HG03045 (cell line): ENCODE results near the gene CARD9.
"Not testable (repeated sequence)": the region's sequence is repeated elsewhere in the genome, so short reads cannot be mapped to it uniquely, and the experiment has no call there.

Experiments
- ATAC-seq: cut with Tn5 transposase; IDR thresholded peaks from one replicate; pipeline ENCODE4 v1.9.1; 2021; ENCODE audit warnings: mild to moderate bottlenecking, moderate library complexity; ENCODE audit not compliant: unreplicated experiment

The CARD9 gene

GRCh38 chr9:136326061-136326760 is 47.3 kb downstream of the CARD9 start:
- no peak for ATAC-seq

DNA sequence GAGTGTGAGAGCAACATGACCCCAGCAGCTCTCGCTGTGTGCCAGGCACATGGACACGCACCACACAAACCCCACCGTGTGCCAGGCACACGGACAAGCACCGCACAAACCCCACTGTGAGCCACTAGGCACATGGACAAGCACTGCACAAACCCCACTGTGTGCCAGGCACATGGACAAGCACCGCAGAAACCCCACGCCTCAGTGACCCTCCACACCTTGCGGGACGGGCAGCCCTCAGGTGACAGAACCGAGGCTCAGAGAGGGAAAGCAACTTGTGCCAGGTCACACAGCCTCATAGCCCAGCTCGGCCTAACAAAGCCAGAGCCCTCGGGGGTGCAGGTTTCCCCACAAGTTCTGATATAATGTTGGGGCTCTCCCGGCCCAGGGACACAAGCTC is 48.1 kb downstream of the CARD9 start:
- ATAC-seq: no peak

- ATAC-seq: no peak
Measured at GRCh38 chr9:136324501-136325300, 48.8 kb downstream of the CARD9 start.

- no peak for ATAC-seq
Measured at GRCh38 chr9:136323371-136323789, 50.1 kb downstream of the CARD9 start.

DNA sequence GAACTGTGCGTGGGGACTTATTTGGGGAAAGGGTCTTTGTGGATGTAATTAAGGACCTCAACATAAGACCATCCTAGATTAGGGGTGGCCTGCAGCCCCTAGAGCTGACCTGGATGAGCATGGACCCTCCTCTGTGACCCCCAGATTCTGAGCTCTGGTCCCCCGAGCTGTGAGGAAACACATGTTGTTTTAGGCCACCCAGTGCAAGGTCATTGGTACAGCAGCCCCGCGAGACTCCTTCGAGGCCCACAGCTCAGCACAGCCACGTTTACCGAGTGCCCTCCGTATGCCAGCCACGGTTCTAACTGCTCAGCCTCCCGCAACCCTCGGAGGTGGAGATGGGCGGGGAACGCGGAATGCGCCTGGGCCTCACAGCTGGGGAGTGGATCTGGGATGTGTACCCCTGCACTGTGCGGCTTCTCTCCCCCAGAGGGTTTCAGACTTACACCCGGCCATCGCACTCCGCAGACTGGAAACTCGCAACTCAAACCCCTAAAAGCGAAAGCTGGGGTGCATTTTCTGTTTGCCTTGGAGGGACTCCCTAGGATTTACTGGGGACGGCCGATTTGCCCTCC is 50.6 kb downstream of the CARD9 start:
- ATAC-seq: no peak

GRCh38 chr9:136321561-136321960 is 51.9 kb downstream of the CARD9 start:
- no peak for ATAC-seq

DNA sequence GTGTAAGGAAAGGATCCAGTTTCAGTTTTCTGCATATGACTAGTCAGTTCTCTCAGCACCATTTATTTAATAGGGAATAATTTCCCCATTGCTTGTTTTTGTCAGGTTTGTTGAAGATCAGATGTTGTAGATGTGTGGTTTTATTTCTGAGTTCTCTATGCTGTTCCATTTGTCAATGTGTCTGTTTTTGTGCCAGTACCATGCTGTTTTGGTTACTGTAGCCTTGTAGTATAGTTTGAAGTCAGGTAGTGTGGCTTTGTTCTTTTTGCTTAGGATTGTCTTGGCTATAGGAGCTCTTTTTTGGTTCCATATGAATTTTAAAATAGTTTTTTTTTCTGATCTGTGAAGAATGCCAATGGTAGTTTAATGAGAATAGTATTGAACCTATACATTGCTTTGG is 52.5 kb downstream of the CARD9 start:
- ATAC-seq: not testable (repeated sequence)

GRCh38 chr9:136319955-136320354 is 53.5 kb downstream of the CARD9 start:
- ATAC-seq: not testable (repeated sequence)

GRCh38 chr9:136319244-136319643 is 54.2 kb downstream of the CARD9 start:
- ATAC-seq: not testable (repeated sequence)

GRCh38 chr9:136318776-136319241 is 54.7 kb downstream of the CARD9 start:
- ATAC-seq: no peak

- no peak for ATAC-seq
Measured at GRCh38 chr9:136318111-136318775, 55.2 kb downstream of the CARD9 start.

- no peak for ATAC-seq
Measured at GRCh38 chr9:136317695-136318094, 55.8 kb downstream of the CARD9 start.

DNA sequence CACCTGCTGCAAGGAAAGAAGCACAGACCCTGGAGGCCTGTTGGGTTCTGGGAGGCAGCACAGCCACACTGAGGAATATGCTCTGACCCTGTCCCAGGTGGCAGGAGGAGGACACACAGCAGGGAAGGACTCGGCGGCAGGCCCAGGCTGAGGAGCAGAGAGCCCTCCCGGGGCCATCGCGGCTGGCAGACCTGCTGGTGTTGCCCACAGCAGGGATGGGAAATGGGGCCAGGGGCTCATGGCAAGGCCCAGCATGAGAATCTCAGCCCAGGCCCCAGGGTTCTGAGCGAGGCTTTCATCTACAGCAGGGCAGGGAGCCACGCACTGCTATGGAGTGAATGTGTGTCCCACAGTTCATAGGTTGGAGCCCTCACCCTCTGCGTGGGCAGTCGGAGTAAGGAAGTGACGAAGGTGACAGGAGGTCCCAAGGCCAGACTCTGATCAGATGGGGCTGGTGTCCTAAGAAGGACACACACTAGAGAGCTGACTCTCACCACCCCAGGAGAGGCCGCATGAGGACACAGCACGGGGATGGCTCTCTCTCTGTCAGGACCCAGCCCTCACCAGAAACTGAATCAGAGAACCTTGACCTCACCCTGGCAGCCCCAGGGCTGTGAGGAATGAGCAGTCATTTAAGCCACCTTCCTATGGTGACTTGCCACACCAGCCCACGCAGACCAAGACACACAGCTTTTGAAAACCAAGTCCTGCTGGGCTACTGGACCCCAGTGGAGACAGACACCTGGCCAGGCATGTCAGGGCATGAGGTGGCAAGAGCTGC is 56.4 kb downstream of the CARD9 start:
- ATAC-seq: no peak

GRCh38 chr9:136316271-136316751 is 57.2 kb downstream of the CARD9 start:
- ATAC-seq: no peak

DNA sequence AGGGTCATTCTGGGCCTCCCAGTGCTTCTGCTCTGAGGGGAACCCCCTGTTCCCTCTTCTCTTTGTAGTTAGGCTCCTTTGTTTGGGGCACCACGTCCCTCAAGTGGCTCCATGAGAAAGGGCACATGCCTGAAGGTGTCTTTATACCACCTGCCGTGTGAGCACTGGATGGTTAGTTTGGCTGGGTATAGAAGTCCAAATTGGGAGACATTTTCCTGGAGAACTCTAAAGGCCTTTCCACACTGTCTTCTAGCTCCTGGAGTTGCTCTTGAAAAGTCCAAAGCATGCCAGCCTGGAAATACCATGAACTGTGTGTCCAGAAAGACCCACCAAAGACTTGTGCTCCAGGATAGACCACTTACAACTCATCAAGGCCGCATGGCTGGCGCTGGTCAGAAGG is 58.5 kb downstream of the CARD9 start:
- ATAC-seq: no peak

DNA sequence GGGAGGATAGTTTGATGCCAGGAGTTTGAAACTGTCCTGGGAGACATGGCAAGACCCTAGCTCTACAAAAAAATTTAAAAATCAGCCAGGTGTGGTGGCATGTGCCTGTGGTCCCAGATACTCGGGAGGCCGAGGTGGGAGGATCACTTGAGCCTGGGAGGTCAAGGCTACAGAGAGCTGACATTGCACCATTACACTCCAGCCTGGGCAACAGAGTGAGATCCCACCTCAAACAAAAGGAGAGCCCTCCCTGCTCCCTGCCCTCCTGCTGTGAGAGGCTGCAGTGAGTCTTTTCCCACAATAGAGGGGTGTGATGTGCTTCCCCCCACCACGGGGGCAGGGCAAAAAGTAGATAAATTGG is 59.4 kb downstream of the CARD9 start:
- no peak for ATAC-seq
